SKM-1 (cell line): ENCODE data around the gene VPS13D.
A peak's percentile ranks its signal among the peaks of the same experiment; 100 is the strongest.
"Not testable (repeated sequence)": the region's sequence is repeated elsewhere in the genome, so short reads cannot be mapped to it uniquely, and the experiment has no call there.

Source experiments
- DNase-seq: peaks from one replicate; lab custom pipeline; 2025; ENCODE audit not compliant: unreplicated experiment; lab: John Stamatoyannopoulos, UW

VPS13D gene

GRCh38 chr1:12359359-12360133 lies 129.7 kb downstream of the VPS13D start:
- DNase-seq = no peak

GRCh38 chr1:12368646-12369045 lies 138.8 kb downstream of the VPS13D start:
- no peak for DNase-seq

- no peak for DNase-seq
Measured at GRCh38 chr1:12369258-12369657, 139.4 kb downstream of the VPS13D start.

GRCh38 chr1:12370333-12370975 lies 140.6 kb downstream of the VPS13D start:
- no peak for DNase-seq

- DNase-seq = no peak
Measured at GRCh38 chr1:12371053-12371452, 141.2 kb downstream of the VPS13D start.

- DNase-seq = no peak
Measured at GRCh38 chr1:12372180-12372579, 142.3 kb downstream of the VPS13D start.

GRCh38 chr1:12372761-12373160 lies 142.9 kb downstream of the VPS13D start:
- no peak for DNase-seq

GRCh38 chr1:12375133-12375829 lies 145.5 kb downstream of the VPS13D start:
- DNase-seq = no peak

- DNase-seq = peak; percentile 56
Measured at GRCh38 chr1:12376236-12377045, 146.6 kb downstream of the VPS13D start.

GRCh38 chr1:12380326-12381249 lies 150.8 kb downstream of the VPS13D start:
- no peak for DNase-seq

GRCh38 chr1:12383001-12383400 lies 153.2 kb downstream of the VPS13D start:
- DNase-seq = no peak

GRCh38 chr1:12383786-12384185 lies 154.0 kb downstream of the VPS13D start:
- no peak for DNase-seq

- DNase-seq = no peak
Measured at GRCh38 chr1:12384836-12385456, 155.1 kb downstream of the VPS13D start.

- DNase-seq = no peak
Measured at GRCh38 chr1:12386130-12386529, 156.3 kb downstream of the VPS13D start.

- no peak for DNase-seq
Measured at GRCh38 chr1:12387641-12388040, 157.8 kb downstream of the VPS13D start.

- DNase-seq = not testable (repeated sequence)
Measured at GRCh38 chr1:12390296-12390695, 160.5 kb downstream of the VPS13D start.

- DNase-seq = no peak
Measured at GRCh38 chr1:12397462-12398450, 167.9 kb downstream of the VPS13D start.

GRCh38 chr1:12398479-12398878 lies 168.6 kb downstream of the VPS13D start:
- DNase-seq = no peak
